Head of caudate nucleus (tissue), 42 donors: Measurements from ENCODE around the gene AHNAK2.
"Not testable (repeated sequence)": the region's sequence is repeated elsewhere in the genome, so short reads cannot be mapped to it uniquely, and the experiment has no call there.

Experiments used
- DNase-seq, 42 donors: peaks; one replicate each; pipeline versions ENCODE4 v3.0.0 to v3.0.0-alpha.2; 2020 to 2021; ENCODE audit warnings: mixed read lengths in 7 of 42
- intact Hi-C: fragments of 100-400 bp; cut with DNase I; formaldehyde crosslinking; loops from one replicate; pipeline ENCODE4 v1.15.0; 2022

Gene AHNAK2

DNA sequence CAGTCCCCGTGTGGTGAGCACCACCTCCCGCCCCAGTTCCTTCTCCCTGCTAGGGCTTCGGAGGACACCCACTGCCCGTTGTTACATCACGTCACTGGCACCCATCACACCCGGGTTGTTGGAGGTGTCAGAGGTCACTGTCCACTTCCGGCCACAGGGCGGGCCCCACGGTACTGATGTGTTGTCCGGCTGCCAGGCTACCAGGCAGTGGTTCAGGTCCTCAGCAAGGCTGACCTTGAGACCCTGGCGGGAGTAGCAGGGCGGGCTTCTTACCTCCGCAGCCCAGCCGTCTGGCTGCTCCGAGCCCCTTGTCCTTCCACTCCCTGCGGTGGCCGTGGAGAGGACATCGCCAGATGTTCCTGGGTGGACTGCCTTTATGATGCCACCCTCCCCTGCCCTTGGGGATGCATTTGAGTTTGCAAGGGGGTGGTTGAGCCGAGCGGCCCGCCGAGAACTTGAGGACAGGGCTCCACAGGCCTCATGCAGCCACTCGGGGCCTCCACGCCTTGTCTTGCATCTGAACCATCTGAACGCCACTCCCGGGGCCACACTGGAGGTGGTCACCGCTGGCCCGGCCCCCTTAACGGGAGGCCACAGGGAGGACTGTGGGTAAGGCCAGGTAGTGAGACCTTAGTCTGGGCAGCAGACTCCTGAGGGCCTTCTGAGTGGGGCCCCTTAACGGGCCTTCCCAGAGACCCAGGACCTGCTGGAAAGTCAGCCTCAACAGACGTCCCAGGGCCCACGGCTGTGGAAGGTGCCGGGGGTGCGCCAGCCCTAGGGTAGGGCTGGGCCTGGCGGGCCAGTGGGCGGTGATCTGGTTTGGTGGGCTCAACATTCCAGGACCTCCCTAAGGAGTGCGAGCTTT lies 80.6 kb downstream of the AHNAK2 start:
- peak in 8 of 42 donors; percentile 13 to 28 (median 19) for DNase-seq
- intact Hi-C loops: no loop called here

GRCh38 chr14:104895786-104896661 lies 82.2 kb downstream of the AHNAK2 start:
- intact Hi-C loops: no loop called here
- DNase-seq: peak in 9 of 42 donors; percentile 10 to 36 (median 17)

DNA sequence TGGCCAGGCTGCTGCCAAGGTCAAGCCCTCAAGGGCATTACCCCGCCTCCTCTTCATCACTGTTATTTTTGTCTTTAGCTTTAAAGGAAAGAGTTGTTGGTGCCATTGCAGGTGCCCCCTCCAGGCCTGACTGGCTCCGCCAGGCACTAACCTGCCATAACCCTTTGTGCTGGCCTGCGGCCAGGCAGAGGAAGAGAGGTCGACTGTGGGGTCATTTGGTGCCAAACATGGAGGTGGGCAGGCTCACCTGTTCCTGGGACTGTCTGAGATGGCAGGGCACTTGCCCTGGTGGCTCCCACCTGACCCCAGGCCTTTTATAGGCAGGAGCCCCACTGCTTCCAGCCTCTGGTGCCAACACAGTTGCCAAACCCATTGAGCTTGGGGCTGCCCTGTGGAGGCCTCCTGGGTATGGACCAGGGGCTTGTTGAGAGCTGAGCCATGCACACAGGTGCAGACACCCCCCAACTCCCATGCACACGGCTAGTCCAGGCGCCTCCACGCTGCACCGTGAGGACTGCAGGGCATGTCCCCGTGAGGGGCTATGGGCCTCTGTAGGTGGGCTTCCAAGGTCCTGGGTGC lies 82.9 kb downstream of the AHNAK2 start:
- intact Hi-C loops: no loop called here
- peak in 5 of 42 donors; percentile 14 to 32 (median 22) for DNase-seq

GRCh38 chr14:104894331-104895206 lies 83.6 kb downstream of the AHNAK2 start:
- DNase-seq: peak in 6 of 42 donors; percentile 1 to 32 (median 16)
- intact Hi-C loops: no loop called here

GRCh38 chr14:104893435-104894207 lies 84.6 kb downstream of the AHNAK2 start:
- intact Hi-C loops: no loop called here
- peak in 13 of 42 donors; percentile 3 to 34 (median 14) for DNase-seq

DNA sequence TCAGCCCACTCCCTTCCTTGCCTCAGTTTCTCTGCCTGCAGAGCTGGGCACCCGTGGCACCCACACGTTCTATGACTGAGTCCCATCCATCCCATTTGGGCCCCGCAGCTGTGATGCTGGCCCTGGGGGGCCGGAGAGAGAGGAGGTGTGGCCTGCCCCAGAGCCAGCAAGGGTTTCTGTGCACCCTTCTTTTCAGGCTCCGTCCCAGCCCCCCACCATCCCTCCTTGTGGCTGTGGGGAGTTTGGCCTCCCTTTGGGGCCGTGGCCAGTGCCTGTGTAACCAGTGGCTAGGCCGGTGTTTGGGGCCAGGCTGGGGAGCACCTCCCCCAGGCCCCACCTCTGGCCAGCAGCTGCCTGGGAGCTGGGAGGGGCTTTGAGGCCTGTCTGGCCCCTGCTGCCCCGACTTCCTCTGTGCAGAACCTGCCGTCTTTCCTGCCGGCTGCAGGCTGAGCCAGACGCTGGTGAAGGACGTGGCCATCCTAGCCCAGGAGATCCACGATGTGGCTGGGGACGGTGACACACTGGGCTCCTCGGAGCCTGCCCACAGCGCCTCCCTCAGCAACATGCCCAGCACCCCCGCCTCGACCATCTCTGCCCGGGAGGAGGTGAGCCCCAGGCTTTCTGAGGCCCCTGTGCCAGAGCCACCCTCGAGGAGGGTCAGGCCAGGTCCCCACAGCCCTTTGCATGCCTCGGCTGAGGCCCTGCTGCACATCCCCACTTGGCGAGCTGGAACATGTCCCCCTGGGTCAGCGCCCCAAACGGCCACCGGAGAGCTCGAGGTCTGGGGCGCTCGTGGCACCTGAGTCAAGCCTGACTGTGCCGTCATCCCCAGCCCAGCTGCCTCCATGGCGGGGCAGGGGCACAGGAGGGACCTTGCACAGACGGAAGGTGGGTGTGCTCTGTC lies 85.4 kb downstream of the AHNAK2 start:
- intact Hi-C loops: no loop called here
- DNase-seq: peak in 10 of 42 donors; percentile 2 to 30 (median 10)

- intact Hi-C loops: no loop called here
- peak in 11 of 42 donors; percentile 2 to 31 (median 11) for DNase-seq
Observed at GRCh38 chr14:104891664-104892530, 86.3 kb downstream of the AHNAK2 start.

DNA sequence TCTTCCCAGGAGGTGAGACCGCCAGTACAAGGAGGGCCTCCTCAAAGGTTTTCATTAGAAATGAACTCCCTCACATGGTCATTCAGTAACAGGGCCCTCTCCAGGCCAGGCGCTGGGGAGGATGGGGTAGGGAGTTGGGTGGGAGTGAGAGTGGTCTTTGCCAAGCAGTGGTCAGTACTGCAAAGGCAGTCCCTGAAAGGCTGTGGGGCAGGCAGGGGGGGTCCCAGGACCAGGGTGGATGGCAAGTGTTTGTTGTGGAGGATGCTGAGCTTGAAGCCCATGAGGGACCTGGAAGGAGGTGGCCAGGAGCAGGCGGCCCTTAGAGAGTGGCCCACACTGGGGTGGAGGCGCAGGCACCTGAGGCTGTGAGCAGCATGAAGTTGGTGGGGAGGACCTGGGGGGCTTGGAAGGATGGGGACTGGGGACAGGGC lies 87.0 kb downstream of the AHNAK2 start:
- peak in 5 of 42 donors; percentile 2 to 10 (median 3) for DNase-seq
- intact Hi-C loops: no loop called here

DNA sequence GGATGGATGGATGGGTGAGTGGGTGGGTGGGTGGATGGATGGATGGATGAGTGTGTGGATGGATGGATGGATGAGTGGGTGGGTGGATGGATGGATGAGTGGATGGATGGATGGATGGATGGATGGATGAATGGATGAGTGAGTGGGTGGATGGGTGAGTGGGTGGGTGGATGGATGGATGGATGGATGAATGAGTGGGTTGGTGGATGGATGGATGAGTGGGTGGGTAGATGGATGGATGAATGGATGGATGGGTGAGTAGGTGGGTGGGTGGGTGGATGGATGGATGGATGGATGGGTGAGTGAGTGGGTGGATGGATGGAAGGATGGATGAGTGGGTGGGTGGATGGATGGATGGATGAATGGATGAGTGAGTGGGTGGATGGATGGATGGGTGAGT lies 87.9 kb downstream of the AHNAK2 start:
- DNase-seq, intact Hi-C loops: not testable (repeated sequence)

GRCh38 chr14:104889375-104889757 lies 88.8 kb downstream of the AHNAK2 start:
- intact Hi-C loops: no loop called here
- peak in 9 of 42 donors; percentile 1 to 30 (median 3) for DNase-seq

GRCh38 chr14:104888489-104889374 lies 89.4 kb downstream of the AHNAK2 start:
- peak in 11 of 42 donors; percentile 0 to 30 (median 2) for DNase-seq
- intact Hi-C loops: no loop called here

DNA sequence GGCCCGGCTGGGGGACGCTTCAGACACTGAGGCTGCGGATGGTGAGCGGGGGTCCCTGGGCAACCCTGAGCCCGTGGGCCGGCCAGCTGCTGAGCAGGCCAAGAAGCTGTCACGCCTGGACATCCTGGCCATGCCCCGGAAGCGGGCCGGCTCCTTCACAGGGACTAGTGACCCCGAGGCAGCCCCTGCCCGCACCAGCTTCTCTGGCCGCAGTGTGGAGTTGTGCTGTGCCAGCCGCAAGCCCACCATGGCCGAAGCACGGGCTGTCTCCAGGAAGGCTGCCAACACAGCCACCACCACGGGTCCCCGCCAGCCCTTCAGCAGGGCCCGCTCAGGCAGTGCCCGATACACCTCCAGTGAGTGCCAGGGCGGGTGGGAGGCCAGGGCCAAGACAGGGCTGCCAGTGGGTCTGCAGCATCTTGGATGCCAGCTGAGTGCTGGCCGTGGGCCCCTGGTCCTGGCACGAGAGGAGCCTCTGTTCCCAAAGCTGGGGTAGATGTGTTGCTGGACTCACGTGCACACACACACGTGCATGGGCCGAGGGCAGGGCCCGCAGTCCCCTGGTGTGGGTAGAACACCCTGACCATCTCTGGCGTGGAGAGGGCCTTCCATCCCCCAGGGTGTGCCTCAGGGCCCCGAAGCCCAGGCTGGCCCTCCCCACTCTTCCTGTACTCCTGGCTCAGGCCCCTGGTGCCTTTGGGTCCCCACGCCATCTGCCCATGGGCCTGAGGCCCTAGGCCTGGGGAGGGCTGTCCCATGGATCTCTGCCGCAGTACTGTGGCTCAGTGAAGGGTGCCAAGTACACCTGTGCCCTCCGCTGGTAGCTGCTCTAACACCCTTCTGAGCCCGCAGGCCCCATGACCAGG lies 90.3 kb downstream of the AHNAK2 start:
- intact Hi-C loops: no loop called here
- peak in 8 of 42 donors; percentile 2 to 27 (median 4) for DNase-seq
